Activated T-cell treated with anti-CD3 and anti-CD28 coated beads, Interleukin-2, amount 50 U/mL, for 24 hours (primary cell): ENCODE measurements around the gene YES1.

Source experiments
- DNase-seq: peaks from one replicate; pipeline ENCODE4 v3.0.0-alpha.2; 2020
- H3K27ac Mint-ChIP-seq: 2 replicates; pipeline ENCODE4 v1.8.0; 2020; ENCODE audit warnings: mild to moderate bottlenecking, mixed read lengths
- H3K27me3 Mint-ChIP-seq: 2 replicates; pipeline ENCODE4 v1.8.0; 2020; ENCODE audit warnings: mixed read lengths
- H3K36me3 Mint-ChIP-seq: 2 replicates; pipeline ENCODE4 v1.8.0; 2020; ENCODE audit warnings: low read depth, mixed read lengths
- H3K4me1 Mint-ChIP-seq: 2 replicates; pipeline ENCODE4 v1.8.0; 2020; ENCODE audit warnings: low read depth, mixed read lengths
- H3K4me3 Mint-ChIP-seq: 2 replicates; pipeline ENCODE4 v1.8.0; 2020; ENCODE audit warnings: mild to moderate bottlenecking, moderate library complexity, mixed read lengths
- H3K9me3 Mint-ChIP-seq: 2 replicates; pipeline ENCODE4 v1.8.0; 2020; ENCODE audit warnings: mixed read lengths

The YES1 gene

GRCh38 chr18:811892-812375 is at the start of gene YES1:
Gene YES1 (minus strand): TSS chr18:812242. CDS start chr18:756827, 55,415 bp downstream.
- peaks cover 1% of the 10 kb centered on the region for H3K9me3 Mint-ChIP-seq
- peaks cover 78% of the 10 kb centered on the region for H3K4me1 Mint-ChIP-seq
- H3K4me3 Mint-ChIP-seq: peak within 1 kb of the TSS; percentile 89
- no peaks in the 10 kb centered on the region for H3K27me3 Mint-ChIP-seq
- H3K27ac Mint-ChIP-seq: peak within 1 kb of the TSS; percentile 100
- DNase-seq: no peak
- peaks cover 19% of the 10 kb centered on the region for H3K36me3 Mint-ChIP-seq

DNA sequence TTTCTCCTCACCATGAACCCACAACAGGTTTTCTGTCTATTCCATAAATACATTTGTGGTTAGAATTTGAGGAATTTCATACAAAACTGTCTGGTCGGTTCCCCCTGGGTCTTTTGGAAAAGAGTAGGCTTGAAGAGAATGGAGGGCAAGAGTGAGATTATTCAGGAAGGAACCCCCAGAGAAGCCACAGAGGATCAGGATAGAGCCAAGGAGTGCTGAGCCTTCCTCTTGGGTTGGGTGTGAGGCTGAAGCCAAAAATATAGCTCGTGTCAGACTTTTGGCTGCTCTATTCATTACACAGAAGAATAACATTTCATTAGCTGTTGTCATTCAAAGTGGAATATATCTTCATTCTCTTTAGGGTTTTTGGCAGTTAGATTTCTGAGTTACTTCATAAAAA is 45.9 kb upstream of the YES1 start:
- Mint-ChIP-seq H3K27ac (no peak overlapping the region), H3K9me3 (no peaks in the 10 kb centered on the region), H3K36me3 (no peaks in the 10 kb centered on the region), H3K27me3 (peaks cover 5% of the 10 kb centered on the region), H3K4me3 (no peak overlapping the region), H3K4me1 (no peaks in the 10 kb centered on the region)
- DNase-seq: no peak

- H3K27ac Mint-ChIP-seq: no peak overlapping the region
- no peaks in the 10 kb centered on the region for H3K4me1 Mint-ChIP-seq
- H3K36me3 Mint-ChIP-seq: no peaks in the 10 kb centered on the region
- no peaks in the 10 kb centered on the region for H3K9me3 Mint-ChIP-seq
- DNase-seq: no peak
- H3K27me3 Mint-ChIP-seq: peaks cover 10% of the 10 kb centered on the region
- no peak overlapping the region for H3K4me3 Mint-ChIP-seq
Measured at GRCh38 chr18:853471-853870, 41.4 kb upstream of the YES1 start.

DNA sequence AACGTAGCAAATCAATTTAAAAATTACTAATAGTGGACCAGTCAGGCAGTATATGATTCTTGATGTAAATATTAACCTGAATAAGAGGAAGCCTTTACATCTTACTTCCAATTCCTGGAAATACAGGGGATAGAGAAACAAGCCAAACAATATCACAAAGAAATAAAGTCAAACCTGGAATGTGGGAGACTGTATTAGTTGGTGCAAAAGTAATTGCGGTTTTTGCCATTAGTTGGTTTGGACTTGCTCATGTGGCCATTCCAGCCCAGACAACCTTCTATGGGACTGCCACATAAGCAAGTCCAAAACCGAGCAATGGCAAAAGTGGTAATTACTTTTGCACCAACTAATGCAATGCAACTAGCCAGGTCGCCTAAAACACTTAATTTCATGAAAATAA is 38.9 kb upstream of the YES1 start:
- H3K4me3 Mint-ChIP-seq: no peak overlapping the region
- H3K36me3 Mint-ChIP-seq: no peaks in the 10 kb centered on the region
- no peak overlapping the region for H3K27ac Mint-ChIP-seq
- H3K27me3 Mint-ChIP-seq: peaks cover 8% of the 10 kb centered on the region
- H3K4me1 Mint-ChIP-seq: no peaks in the 10 kb centered on the region
- no peak for DNase-seq
- H3K9me3 Mint-ChIP-seq: no peaks in the 10 kb centered on the region

DNA sequence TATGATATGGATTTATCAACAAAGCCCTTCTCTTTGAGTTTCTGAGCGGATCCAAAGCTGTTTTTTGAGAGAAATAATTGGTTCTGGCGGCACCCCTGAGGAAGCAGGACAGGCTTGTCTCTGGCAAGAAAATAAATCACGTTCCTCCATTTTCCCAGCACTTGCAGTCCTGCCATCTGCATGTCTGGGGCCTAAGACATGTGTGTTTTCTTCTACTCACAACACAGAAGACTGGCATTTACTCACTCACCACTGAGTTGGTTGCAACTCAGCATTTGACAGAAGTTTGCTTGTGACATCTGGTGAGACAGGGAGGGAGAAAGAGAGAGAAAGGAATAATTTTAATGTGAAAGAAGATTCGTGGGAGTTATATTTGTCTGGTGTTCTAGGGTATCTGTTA is 37.0 kb upstream of the YES1 start:
- Mint-ChIP-seq H3K27me3 (peaks cover 8% of the 10 kb centered on the region), H3K4me3 (no peak overlapping the region), H3K4me1 (no peaks in the 10 kb centered on the region), H3K36me3 (no peaks in the 10 kb centered on the region), H3K27ac (no peak overlapping the region), H3K9me3 (no peaks in the 10 kb centered on the region)
- no peak for DNase-seq

- H3K4me1 Mint-ChIP-seq: no peaks in the 10 kb centered on the region
- H3K9me3 Mint-ChIP-seq: no peaks in the 10 kb centered on the region
- H3K27me3 Mint-ChIP-seq: peaks cover 8% of the 10 kb centered on the region
- H3K36me3 Mint-ChIP-seq: no peaks in the 10 kb centered on the region
- H3K4me3 Mint-ChIP-seq: no peak overlapping the region
- no peak for DNase-seq
- no peak overlapping the region for H3K27ac Mint-ChIP-seq
Measured at GRCh38 chr18:848062-848861, 36.2 kb upstream of the YES1 start.

DNA sequence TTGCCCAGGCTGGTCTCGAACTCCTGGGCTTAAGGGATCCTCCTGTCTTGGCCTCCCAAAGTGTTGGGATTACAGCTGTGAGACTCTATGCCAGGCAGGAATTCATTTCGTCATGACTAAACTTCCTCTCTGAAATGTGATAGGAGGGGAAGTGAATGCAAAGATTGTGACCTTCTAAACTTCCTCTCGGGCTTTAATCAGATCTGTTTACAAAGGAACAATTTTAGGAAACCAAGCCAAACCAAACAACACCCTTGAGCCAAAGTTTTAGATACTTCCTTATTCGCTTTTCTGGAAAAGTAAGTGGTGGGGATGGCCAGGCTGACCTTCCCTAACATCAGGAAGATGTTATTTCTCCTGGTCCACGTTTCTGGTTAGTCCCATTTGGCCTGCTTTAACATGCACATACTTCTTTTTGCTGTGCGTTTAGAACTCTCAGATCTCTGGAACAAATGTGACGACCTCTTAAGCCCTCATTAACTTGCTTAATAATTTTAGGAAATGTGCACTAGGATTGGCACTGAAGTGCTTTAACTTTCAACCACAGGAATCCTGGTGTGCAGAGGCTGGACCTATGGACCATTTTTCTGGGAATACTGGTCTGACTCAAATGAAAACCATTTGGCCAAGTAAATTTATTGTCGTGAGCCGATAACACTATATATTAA is 33.2 kb upstream of the YES1 start:
- Mint-ChIP-seq H3K4me1 (no peaks in the 10 kb centered on the region), H3K27me3 (peaks cover 10% of the 10 kb centered on the region), H3K4me3 (no peak overlapping the region), H3K36me3 (no peaks in the 10 kb centered on the region), H3K27ac (no peak overlapping the region), H3K9me3 (no peaks in the 10 kb centered on the region)
- DNase-seq: no peak

GRCh38 chr18:841647-842370 is 29.8 kb upstream of the YES1 start:
- Mint-ChIP-seq H3K4me3 (no peak overlapping the region), H3K27ac (no peak overlapping the region), H3K36me3 (no peaks in the 10 kb centered on the region), H3K4me1 (peaks cover 5% of the 10 kb centered on the region), H3K9me3 (no peaks in the 10 kb centered on the region), H3K27me3 (peaks cover 10% of the 10 kb centered on the region)
- DNase-seq: no peak

DNA sequence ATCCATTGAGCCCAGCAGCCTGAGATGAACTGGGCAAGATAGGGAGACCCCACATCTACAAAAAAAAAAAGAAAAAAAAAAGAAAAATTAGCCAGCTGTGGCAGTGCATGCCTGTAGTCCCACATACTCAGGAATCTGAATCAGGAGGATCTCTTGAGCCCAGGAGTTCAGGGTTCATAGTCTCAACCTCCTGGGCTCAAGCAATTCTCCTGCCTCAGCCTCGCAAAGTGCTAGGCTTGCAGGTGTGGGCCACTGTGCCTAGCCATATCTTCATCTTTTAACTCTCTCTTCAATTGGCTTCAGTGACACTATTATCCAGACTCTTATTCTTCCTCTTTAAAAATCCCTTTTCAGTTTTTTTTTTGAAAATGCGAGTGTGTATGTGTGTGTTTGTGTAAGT is 28.5 kb upstream of the YES1 start:
- H3K36me3 Mint-ChIP-seq: no peaks in the 10 kb centered on the region
- H3K4me1 Mint-ChIP-seq: peaks cover 5% of the 10 kb centered on the region
- H3K9me3 Mint-ChIP-seq: no peaks in the 10 kb centered on the region
- no peak overlapping the region for H3K4me3 Mint-ChIP-seq
- no peak overlapping the region for H3K27ac Mint-ChIP-seq
- peaks cover 10% of the 10 kb centered on the region for H3K27me3 Mint-ChIP-seq
- no peak for DNase-seq

DNA sequence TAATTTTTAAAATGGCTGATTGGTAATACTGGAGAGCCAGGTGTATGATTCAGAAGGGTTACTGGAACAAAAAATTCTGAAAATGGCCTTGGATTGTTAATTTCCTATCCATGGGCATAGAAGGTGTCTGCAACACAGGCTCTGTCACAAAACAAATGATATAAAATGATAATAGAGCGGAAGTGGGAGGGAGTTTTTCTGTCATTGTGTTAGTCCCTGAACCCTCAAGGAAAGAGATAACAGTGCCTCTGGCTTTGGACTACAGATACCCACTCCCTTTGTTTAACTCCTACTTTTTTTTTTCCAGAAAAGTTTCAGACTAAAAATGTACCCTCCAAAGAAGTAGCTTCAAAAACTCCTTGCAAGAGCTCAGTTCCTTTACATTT is 28.0 kb upstream of the YES1 start:
- peaks cover 5% of the 10 kb centered on the region for H3K4me1 Mint-ChIP-seq
- H3K27ac Mint-ChIP-seq: no peak overlapping the region
- H3K36me3 Mint-ChIP-seq: no peaks in the 10 kb centered on the region

DNA sequence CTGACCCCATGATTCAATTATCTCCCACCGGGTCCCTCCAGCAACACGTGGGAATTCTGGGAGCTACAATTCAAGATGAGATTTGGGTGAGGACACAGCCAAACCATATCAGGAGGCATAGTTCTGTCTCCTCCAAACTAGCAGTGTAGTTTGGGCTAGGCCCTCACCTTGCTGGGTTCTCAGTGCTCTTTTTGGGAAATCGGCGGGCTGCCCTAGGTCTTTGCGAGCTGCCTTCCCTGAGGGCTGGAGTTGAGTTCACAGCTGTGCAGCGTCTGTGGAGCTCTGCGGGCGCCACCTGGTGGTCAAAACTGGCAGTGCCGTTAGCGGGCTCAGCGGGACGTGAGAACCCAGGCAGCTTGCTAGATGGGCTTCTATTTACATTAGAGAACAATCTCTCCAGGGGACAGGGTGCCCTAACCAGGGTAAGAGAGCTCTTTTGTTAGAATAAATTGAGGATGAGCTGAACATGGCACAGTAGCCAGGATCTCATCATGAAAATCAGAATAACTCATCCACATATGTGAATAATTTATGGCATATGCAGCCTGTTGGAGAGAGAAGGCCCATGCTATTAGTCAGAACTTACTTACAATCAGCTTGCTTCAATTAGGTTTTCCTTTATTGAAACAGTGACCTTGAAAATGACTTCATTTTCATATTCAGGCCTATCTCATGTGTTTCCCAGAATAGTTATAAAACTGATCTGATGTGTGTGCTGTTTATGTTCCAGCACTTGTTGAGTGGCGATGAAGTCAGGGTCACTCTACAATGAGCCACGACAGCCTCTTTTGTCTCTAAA is 27.4 kb upstream of the YES1 start:
- H3K4me1 Mint-ChIP-seq: peaks cover 5% of the 10 kb centered on the region
- peaks cover 10% of the 10 kb centered on the region for H3K27me3 Mint-ChIP-seq
- no peak overlapping the region for H3K4me3 Mint-ChIP-seq
- H3K27ac Mint-ChIP-seq: no peak overlapping the region
- no peaks in the 10 kb centered on the region for H3K9me3 Mint-ChIP-seq
- peak; percentile 94 for DNase-seq
- no peaks in the 10 kb centered on the region for H3K36me3 Mint-ChIP-seq

More for the DNA sequence above, 28.0 kb upstream of the YES1 start:
- DNase-seq: no peak
- no peak overlapping the region for H3K4me3 Mint-ChIP-seq
- peaks cover 10% of the 10 kb centered on the region for H3K27me3 Mint-ChIP-seq
- H3K9me3 Mint-ChIP-seq: no peaks in the 10 kb centered on the region

DNA sequence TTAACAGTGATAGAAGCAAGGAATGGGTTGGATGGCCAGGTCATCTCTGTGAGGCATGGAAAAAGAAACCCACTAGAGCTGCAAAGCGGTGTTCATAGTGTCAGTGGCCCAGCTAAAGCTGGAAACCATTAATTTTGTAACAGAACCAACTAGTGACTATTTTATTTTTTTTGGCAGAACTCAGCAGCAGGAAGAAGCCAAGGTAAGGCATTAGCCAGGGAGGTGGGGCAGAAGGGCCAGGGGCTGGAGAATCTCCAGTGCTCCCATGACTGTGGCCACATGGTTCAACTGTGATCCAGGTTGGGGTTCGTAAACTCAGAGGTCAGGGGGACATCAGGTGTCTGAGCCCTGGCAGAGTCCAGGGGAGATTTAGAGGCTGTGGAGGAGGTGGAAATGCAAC is 25.9 kb upstream of the YES1 start:
- Mint-ChIP-seq H3K27me3 (peaks cover 10% of the 10 kb centered on the region), H3K4me1 (peaks cover 5% of the 10 kb centered on the region), H3K9me3 (no peaks in the 10 kb centered on the region), H3K27ac (no peak overlapping the region), H3K4me3 (no peak overlapping the region), H3K36me3 (no peaks in the 10 kb centered on the region)
- DNase-seq: no peak

DNA sequence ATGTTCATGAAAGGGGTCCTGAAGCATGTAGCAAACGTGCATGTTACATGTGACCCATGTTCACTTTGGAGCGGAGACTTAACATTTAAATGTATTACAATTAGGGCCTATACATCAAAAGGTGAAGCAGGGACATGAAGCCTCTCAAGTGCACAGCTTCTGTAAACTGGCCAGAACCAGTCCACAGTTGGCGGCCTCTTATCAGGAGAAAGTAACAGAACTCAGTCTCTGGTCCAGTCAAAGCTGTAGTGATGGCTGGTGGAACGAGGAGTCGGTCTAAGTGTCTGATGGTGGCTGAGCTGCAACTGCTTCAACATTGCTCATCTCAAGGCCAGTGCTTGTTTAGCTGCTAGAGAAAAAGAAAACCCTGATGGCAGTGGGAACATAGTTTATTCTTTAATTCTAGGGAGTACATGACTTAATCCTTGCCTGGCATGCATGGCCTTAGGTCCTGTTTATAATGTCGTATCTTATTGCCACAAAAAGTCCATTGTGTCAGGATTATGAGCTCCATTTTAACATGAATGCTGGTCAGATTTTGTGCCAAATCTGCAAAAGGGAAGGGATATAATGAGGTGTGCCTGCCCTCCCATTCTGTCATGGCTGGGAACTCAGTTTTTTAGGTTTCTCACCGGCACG is 22.2 kb upstream of the YES1 start:
- Mint-ChIP-seq H3K36me3 (no peaks in the 10 kb centered on the region), H3K9me3 (no peaks in the 10 kb centered on the region), H3K4me3 (no peak overlapping the region), H3K27ac (no peak overlapping the region), H3K4me1 (peaks cover 27% of the 10 kb centered on the region), H3K27me3 (no peaks in the 10 kb centered on the region)
- DNase-seq: no peak

- H3K4me1 Mint-ChIP-seq: peaks cover 25% of the 10 kb centered on the region
- H3K4me3 Mint-ChIP-seq: no peak overlapping the region
- H3K9me3 Mint-ChIP-seq: no peaks in the 10 kb centered on the region
- no peak for DNase-seq
- H3K27ac Mint-ChIP-seq: no peak overlapping the region
- no peaks in the 10 kb centered on the region for H3K27me3 Mint-ChIP-seq
- no peaks in the 10 kb centered on the region for H3K36me3 Mint-ChIP-seq
Measured at GRCh38 chr18:833197-833596, 21.2 kb upstream of the YES1 start.
